IMR-90 (cell line): ENCODE data around the gene SRD5A1. TPM values are rescaled to one million over a fixed set of nuclear protein-coding genes. Genes with fewer than 3 reads are reported as not detected.

ENCODE experiments used
- ATAC-seq: fragments of 200-7000 bp; cut with Tn5 transposase; 2 replicates; pipeline ENCODE4 v1.9.1; 2020; ENCODE audit warnings: low read depth, mild to moderate bottlenecking, moderate library complexity
- BruUV-seq: library from RNA; stranded (reverse); fragments of 400-500 nt; replicated peaks from 2 replicates; lab custom pipeline; 2021; lab: Mats Ljungman, UMichigan
- CTCF ChIA-PET: fragments of 300-600 bp; formaldehyde crosslinking; extraction: SDS; loops from one replicate; lab custom pipeline; 2021; ENCODE audit warnings: antibody characterized with exemption; lab: Yijun Ruan, JAX
- POLR2A ChIA-PET: fragments of 300-600 bp; sonication (Branson Sonifier 250); formaldehyde crosslinking; loops from one replicate; lab custom pipeline; 2022; ENCODE audit warnings: antibody characterized with exemption; ENCODE audit not compliant: unreplicated experiment; lab: Charles Lee
- DNase-seq: peaks from one replicate; pipeline ENCODE4 v3.0.0; 2013
- H2AFZ ChIP-seq: replicated peaks from 2 replicates; pipeline ENCODE3; 2013; ENCODE audit warnings: low read length, mild to moderate bottlenecking; ENCODE audit not compliant: poor library complexity
- H2AK5ac ChIP-seq: 2 replicates; pipeline ENCODE4 v1.6.1; 2013; ENCODE audit warnings: low read depth, low read length, inconsistent platforms
- H2AK9ac ChIP-seq: replicated peaks from 2 replicates; pipeline ENCODE3; 2013; ENCODE audit warnings: mild to moderate bottlenecking, low read depth, low read length, moderate library complexity; ENCODE audit not compliant: poor library complexity
- H2BK120ac ChIP-seq: 2 replicates; pipeline ENCODE4 v1.6.1; 2013; ENCODE audit warnings: low read depth, low read length, inconsistent platforms
- H2BK15ac ChIP-seq: 3 replicates; pipeline ENCODE4 v1.6.1; 2013; ENCODE audit warnings: low read depth, low read length, inconsistent platforms
- H2BK20ac ChIP-seq: 2 replicates; pipeline ENCODE4 v1.6.1; 2013; ENCODE audit warnings: low read depth, mild to moderate bottlenecking, inconsistent platforms, low read length, moderate library complexity
- H2BK5ac ChIP-seq: 2 replicates; pipeline ENCODE4 v1.6.1; 2013; ENCODE audit warnings: mild to moderate bottlenecking, low read depth, low read length, inconsistent platforms; ENCODE audit not compliant: poor library complexity, severe bottlenecking
- H3K14ac ChIP-seq: replicated peaks from 2 replicates; pipeline ENCODE4 v1.6.1; 2013; ENCODE audit warnings: low read depth, low read length, inconsistent platforms
- H3K18ac ChIP-seq: 2 replicates; pipeline ENCODE4 v1.6.1; 2013; ENCODE audit warnings: low read depth, low read length, control low read depth
- H3K23ac ChIP-seq: 2 replicates; pipeline ENCODE4 v1.6.1; 2013; ENCODE audit warnings: low read depth, low read length, inconsistent platforms
- H3K27ac ChIP-seq: 2 replicates; pipeline ENCODE4 v1.5.1; 2013; ENCODE audit warnings: mild to moderate bottlenecking, control low read depth, low read length; ENCODE audit not compliant: insufficient read depth
- H3K27me3 ChIP-seq: 2 replicates; pipeline ENCODE4 v1.6.1; 2013; ENCODE audit warnings: low read length; ENCODE audit not compliant: control insufficient read depth, insufficient read depth
- H3K36me3 ChIP-seq: 2 replicates; pipeline ENCODE4 v1.6.1; 2013; ENCODE audit warnings: low read length, mixed read lengths; ENCODE audit not compliant: control insufficient read depth, insufficient read depth
- H3K4ac ChIP-seq: 2 replicates; pipeline ENCODE4 v1.6.1; 2013; ENCODE audit warnings: low read depth, low read length, inconsistent platforms
- H3K4me1 ChIP-seq: 2 replicates; pipeline ENCODE4 v1.6.1; 2013; ENCODE audit warnings: low read length, mixed read lengths; ENCODE audit not compliant: control insufficient read depth, insufficient read depth
- H3K4me2 ChIP-seq: 2 replicates; pipeline ENCODE4 v1.6.1; 2013; ENCODE audit warnings: low read depth, mild to moderate bottlenecking, control low read depth, low read length, moderate library complexity
- H3K4me3 ChIP-seq: 2 replicates; pipeline ENCODE4 v1.5.1; 2013; ENCODE audit warnings: low read depth, mild to moderate bottlenecking, control low read depth, low read length, moderate library complexity; ENCODE audit not compliant: insufficient read depth
- H3K56ac ChIP-seq: 2 replicates; pipeline ENCODE4 v1.6.1; 2013; ENCODE audit warnings: low read length, inconsistent platforms; ENCODE audit not compliant: insufficient read depth; ENCODE audit errors: extremely low read depth
- H3K79me1 ChIP-seq, 2 experiments: 2 replicates each; pipeline ENCODE4 v1.6.1; 2013; ENCODE audit warnings: low read length in 2 of 2, inconsistent platforms in 1 of 2, low read depth in 1 of 2
- H3K9ac ChIP-seq: 2 replicates; pipeline ENCODE4 v1.6.1; 2013; ENCODE audit warnings: low read depth, low read length, control low read depth
- H3K9me1 ChIP-seq: 2 replicates; pipeline ENCODE4 v1.6.1; 2013; ENCODE audit warnings: low read length, inconsistent platforms; ENCODE audit not compliant: insufficient read depth
- H3K9me3 ChIP-seq: 2 replicates; pipeline ENCODE4 v1.6.1; 2013; ENCODE audit warnings: low read length; ENCODE audit not compliant: control insufficient read depth, insufficient read depth
- H4K20me1 ChIP-seq: 2 replicates; pipeline ENCODE4 v1.6.1; 2013; ENCODE audit warnings: low read length, inconsistent platforms; ENCODE audit not compliant: insufficient read depth
- H4K5ac ChIP-seq: 2 replicates; pipeline ENCODE4 v1.6.1; 2013; ENCODE audit warnings: mild to moderate bottlenecking, low read depth, low read length, control low read depth
- H4K8ac ChIP-seq, 2 experiments: 2 replicates each; pipeline ENCODE4 v1.6.1; 2013; ENCODE audit warnings: low read depth in 2 of 2, low read length in 2 of 2, control low read depth in 1 of 2, inconsistent platforms in 1 of 2
- H4K91ac ChIP-seq: 2 replicates; pipeline ENCODE4 v1.6.1; 2013; ENCODE audit warnings: low read depth, low read length, inconsistent platforms; ENCODE audit not compliant: insufficient read depth
- CEBPB ChIP-seq: IDR thresholded peaks from 2 replicates; pipeline ENCODE4 v1.6.1; 2012; ENCODE audit warnings: low read depth, low read length, improper control_type of control experiment
- RAD21 ChIP-seq: IDR thresholded peaks from 2 replicates; pipeline ENCODE4 v1.6.1; 2012; ENCODE audit warnings: low read length, improper control_type of control experiment
- SMC3 ChIP-seq: fragments of 150-350 bp; IDR thresholded peaks from 2 replicates; pipeline ENCODE4 v1.6.1; 2016; ENCODE audit warnings: low read depth, mild to moderate bottlenecking, antibody characterized with exemption, low read length, moderate library complexity
- WGBS, 2 experiments: methylation state at CpG; one replicate each; pipeline versions ENCODE4 v1.1.5 to v1.1.7; 2013; ENCODE audit warnings: missing lambda C conversion rate in 2 of 2; ENCODE audit not compliant: insufficient read length in 1 of 2; ENCODE audit errors: extremely low coverage in 2 of 2; 5-methylcytosine and 5-hydroxymethylcytosine counted together
- dilution Hi-C: fragments of 300-500 bp; cut with HindIII; formaldehyde crosslinking; loops from one replicate; pipeline ENCODE4 v1.14.3; 2018; ENCODE audit warnings: low sequenced_read_pairs; ENCODE audit not compliant: unreplicated experiment
- in situ Hi-C: fragments of 300-500 bp; cut with MboI; formaldehyde crosslinking; loops from 3 replicates; pipeline ENCODE4 v1.14.3; 2019; ENCODE audit warnings: low sequenced_read_pairs, inconsistent platforms, mixed read lengths
- intact Hi-C: fragments of 100-400 bp; cut with micrococcal nuclease; formaldehyde crosslinking; loops from 2 replicates; pipeline ENCODE4 v1.10.0; 2022
- polyA plus RNA-seq, 3 experiments: library from polyadenylated mRNA; depleted of rRNA; stranded (reverse); fragments of >200 nt; gene quantifications; 2 replicates each; pipeline ENCODE4 v1.2.3, GENCODE V29; 2012; ENCODE audit warnings: low replicate concordance in 1 of 3
- total RNA-seq: library from RNA; depleted of rRNA; stranded (reverse); fragments of >200 nt; gene quantifications from 2 replicates; pipeline ENCODE4 v1.2.3, GENCODE V29; 2012

SRD5A1 gene
- total and polyA plus RNA-seq, 2 of the 4 experiments (the other 2 are of a cell fraction), result 6.3 to 18.2 TPM

DNA sequence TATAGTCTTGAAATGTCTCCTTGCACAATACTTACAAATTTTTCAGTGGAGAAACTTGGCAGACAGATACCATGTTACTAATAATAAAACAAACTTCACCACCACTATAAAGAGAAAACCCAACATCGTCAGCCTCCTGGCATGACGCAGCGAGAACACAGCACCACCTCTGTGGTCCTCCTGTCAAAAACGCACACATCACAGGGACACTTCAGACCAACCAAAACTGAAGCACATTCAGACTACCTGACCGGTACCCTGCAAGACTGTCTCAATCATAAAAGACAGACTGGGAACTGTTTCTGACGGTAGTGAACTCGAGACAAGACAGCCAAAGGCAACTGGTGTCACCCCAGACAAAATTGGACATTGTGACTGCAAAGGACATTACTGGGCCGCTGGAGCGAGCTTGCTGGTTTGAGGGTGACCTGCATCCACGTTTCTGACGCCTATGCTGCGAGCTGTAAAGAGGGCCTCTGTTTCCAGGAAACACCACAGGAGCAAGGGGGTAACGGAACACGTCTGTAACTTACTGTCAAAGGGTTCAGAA lies 34.8 kb upstream of the SRD5A1 start:
- H3K27ac ChIP-seq, result no peak overlapping the region
- ChIA-PET CTCF (interaction anchor here (0.6 kb wide), 1 partner anchor 46 kb away, joined by 3 read pairs; no protein-coding TSS in a partner anchor), POLR2A (no interaction called here)
- no peaks in the 10 kb centered on the region; the same call in 1 of the 2 replicates for H3K4me1 ChIP-seq
- TF ChIP-seq CEBPB (0 out of 2 replicates have a peak, but pooled peaks have one; percentile 18), RAD21 (no peak), SMC3 (no peak)
- H3K79me1 ChIP-seq, result peaks cover 2 to 10% of the 10 kb centered on the region in 2 experiments; a peak in 2 of 4 replicates
- H4K5ac ChIP-seq, result no peak overlapping the region
- H3K4ac ChIP-seq, result no peak overlapping the region
- H2BK15ac ChIP-seq, result no peak overlapping the region
- no peak overlapping the region for H3K56ac ChIP-seq
- peaks cover 43% of the 10 kb centered on the region for H3K36me3 ChIP-seq
- no peak overlapping the region for H3K18ac ChIP-seq
- peaks cover 3% of the 10 kb centered on the region for H4K20me1 ChIP-seq
- peak; percentile 11 for DNase-seq
- H2BK120ac ChIP-seq, result no peak overlapping the region
- H3K4me3 ChIP-seq, result no peak overlapping the region
- BruUV-seq, result no TSS peak
- H4K91ac ChIP-seq, result no peak overlapping the region
- peak; percentile 44 for ATAC-seq
- dilution Hi-C loops (no loop called here), in situ Hi-C loops (loop anchor here (10.0 kb wide), 1 partner anchor 224 kb away; the partner anchor contains the start of gene MED10), intact Hi-C loops (no loop called here)
- no peak overlapping the region for H2AFZ ChIP-seq
- no peak overlapping the region for H3K14ac ChIP-seq
- H2BK5ac ChIP-seq, result no peak overlapping the region
- H3K9me3 ChIP-seq, result no peaks in the 10 kb centered on the region
- 85% methylated on average over 7 of the region's 14 CpGs; no CpG with 5 or more reads in 1 of the 2 experiments for WGBS, 2 experiments
- H2AK5ac ChIP-seq, result no peak overlapping the region
- H3K4me2 ChIP-seq, result no peak overlapping the region
- H2BK20ac ChIP-seq, result no peak overlapping the region
- no peak overlapping the region for H3K23ac ChIP-seq
- H2AK9ac ChIP-seq, result no peak overlapping the region
- H3K9ac ChIP-seq, result no peak overlapping the region
- H3K9me1 ChIP-seq, result no peaks in the 10 kb centered on the region; the same call in 1 of the 2 replicates
- H4K8ac ChIP-seq, result no peak overlapping the region
- H3K27me3 ChIP-seq, result no peaks in the 10 kb centered on the region
